WERI-Rb-1 (cell line): ENCODE results near the gene RORC.
"Not testable (repeated sequence)": the region's sequence is repeated elsewhere in the genome, so short reads cannot be mapped to it uniquely, and the experiment has no call there.

Source experiments
- DNase-seq: peaks from one replicate; pipeline ENCODE4 v3.0.0-alpha.2; 2020
- H3K27ac ChIP-seq: fragments of 250-450 bp; sonication (Bioruptor Pico); 2 replicates; pipeline ENCODE4 v1.5.1; 2020; ENCODE audit warnings: mild to moderate bottlenecking, moderate library complexity
- H3K27me3 ChIP-seq: fragments of 250-450 bp; sonication (Bioruptor Pico); 2 replicates; pipeline ENCODE4 v1.5.1; 2021; ENCODE audit warnings: mild to moderate bottlenecking, low read depth, moderate library complexity; ENCODE audit not compliant: insufficient read depth, severe bottlenecking
- H3K36me3 ChIP-seq: fragments of 250-450 bp; sonication (Bioruptor Pico); 2 replicates; pipeline ENCODE4 v1.5.1; 2020; ENCODE audit warnings: mild to moderate bottlenecking, moderate library complexity
- H3K4me3 ChIP-seq: 2 replicates; pipeline ENCODE4 v1.5.1; 2011; ENCODE audit warnings: low read depth, mild to moderate bottlenecking, control low read depth, low read length
- H3K9me3 ChIP-seq: fragments of 250-450 bp; sonication (Bioruptor Pico); 2 replicates; pipeline ENCODE4 v1.5.1; 2021; ENCODE audit warnings: mild to moderate bottlenecking, moderate library complexity; ENCODE audit not compliant: severe bottlenecking
- TF ChIP-seq, protein P1 (sequence below): IDR thresholded peaks from 2 replicates; pipeline ENCODE4 v1.5.1; 2011; ENCODE audit warnings: low read depth, mild to moderate bottlenecking, control low read depth, inconsistent platforms, low read length

The RORC gene

DNA sequence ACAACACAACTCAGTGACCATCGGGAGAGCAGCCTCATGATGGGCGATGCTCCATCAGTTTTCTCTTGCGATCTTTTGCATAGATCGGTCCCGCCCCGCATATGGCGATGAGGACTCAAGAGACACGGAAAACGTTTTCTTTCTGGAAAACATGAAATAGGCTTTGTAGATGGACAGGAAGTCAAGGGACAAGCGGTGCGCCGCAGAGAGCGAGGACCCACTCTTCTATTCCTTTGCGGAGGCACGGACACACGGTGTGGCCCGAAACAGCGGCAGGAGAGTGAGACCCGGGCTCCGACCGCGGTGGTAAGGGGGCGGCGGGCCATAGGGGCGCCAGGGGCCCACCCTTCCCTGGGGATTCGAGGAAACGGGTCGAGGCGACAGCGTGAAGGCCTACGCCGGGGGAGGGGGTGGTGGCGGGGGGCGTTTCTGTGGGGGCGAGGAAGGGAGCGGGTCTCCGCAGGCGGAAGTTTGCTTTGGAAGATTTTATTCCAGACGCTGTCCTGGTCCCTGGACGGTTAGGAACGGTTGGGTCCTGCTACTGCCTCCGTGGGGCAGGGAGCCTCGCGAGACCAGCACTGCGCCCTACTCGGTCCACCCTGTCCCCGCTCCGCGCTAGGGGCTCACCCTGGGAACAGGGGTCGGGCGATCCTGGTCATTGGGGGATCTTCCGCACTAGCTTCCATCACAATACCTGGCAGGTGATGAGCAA lies 40.5 kb downstream of the RORC start:
- Histone ChIP-seq H3K27ac (peak overlapping the region; percentile 54), H3K36me3 (peaks cover 4% of the 10 kb centered on the region), H3K9me3 (no peaks in the 10 kb centered on the region), H3K27me3 (no peaks in the 10 kb centered on the region), H3K4me3 (peak overlapping the region; percentile 65)
- TF ChIP-seq, protein P1, sequence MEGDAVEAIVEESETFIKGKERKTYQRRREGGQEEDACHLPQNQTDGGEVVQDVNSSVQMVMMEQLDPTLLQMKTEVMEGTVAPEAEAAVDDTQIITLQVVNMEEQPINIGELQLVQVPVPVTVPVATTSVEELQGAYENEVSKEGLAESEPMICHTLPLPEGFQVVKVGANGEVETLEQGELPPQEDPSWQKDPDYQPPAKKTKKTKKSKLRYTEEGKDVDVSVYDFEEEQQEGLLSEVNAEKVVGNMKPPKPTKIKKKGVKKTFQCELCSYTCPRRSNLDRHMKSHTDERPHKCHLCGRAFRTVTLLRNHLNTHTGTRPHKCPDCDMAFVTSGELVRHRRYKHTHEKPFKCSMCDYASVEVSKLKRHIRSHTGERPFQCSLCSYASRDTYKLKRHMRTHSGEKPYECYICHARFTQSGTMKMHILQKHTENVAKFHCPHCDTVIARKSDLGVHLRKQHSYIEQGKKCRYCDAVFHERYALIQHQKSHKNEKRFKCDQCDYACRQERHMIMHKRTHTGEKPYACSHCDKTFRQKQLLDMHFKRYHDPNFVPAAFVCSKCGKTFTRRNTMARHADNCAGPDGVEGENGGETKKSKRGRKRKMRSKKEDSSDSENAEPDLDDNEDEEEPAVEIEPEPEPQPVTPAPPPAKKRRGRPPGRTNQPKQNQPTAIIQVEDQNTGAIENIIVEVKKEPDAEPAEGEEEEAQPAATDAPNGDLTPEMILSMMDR = no peak
- peak; percentile 71 for DNase-seq

DNA sequence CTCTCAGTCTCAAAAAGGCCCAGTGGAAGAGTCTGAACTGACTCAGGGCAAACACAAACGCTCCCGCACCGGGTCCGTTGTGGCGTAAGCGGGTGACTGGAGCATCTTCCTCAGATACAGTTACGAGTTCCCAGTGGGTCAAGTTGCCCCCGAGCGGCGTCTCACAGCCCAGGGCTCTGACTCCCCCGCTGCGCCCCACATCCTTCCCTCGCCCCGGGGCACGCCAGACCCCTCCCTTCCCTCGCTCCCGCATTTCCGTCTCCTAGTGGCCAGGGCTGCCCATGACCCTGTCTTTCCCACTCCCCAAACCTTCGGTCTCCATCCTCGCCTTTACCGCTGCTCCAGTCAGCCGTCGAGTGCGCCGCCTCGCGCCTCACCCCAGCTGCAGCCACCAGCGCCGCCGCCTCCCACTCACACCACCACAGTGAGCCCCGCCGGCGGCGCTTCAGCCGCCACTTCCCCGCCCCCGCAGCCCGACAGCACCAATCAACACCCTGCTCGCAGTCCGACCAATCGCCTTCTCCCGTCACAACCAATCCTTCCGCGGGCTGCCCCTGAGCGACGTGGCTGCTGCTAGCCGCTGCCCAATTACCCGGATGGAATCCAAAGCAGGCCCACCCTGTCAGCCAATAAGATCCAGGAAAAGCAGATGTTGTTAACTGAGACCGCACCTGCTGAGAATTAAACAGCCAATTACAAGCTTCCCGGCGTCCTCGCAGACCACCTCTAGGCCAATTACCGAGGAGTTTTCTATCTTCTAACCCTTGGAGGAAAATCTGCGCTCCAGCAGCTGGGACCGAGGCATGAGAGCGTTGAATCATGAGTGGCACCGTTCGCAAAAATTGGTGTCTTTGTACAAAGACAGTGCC lies 41.3 kb downstream of the RORC start, which contains the start of gene TDRKH:
TDRKH (minus strand) TSS at position 430 of the 869 bp plus-strand sequence. CDS start 7,478 bp downstream, outside the sequence.
- H3K36me3 ChIP-seq = peaks cover 4% of the 10 kb centered on the region
- no peaks in the 10 kb centered on the region for H3K9me3 ChIP-seq
- TF ChIP-seq, protein P1 = peak; percentile 69
- no peaks in the 10 kb centered on the region for H3K27me3 ChIP-seq
- peak within 1 kb of the TSS; percentile 54 for H3K27ac ChIP-seq
- DNase-seq = peak; percentile 100
- peak within 1 kb of the TSS; percentile 65 for H3K4me3 ChIP-seq

DNA sequence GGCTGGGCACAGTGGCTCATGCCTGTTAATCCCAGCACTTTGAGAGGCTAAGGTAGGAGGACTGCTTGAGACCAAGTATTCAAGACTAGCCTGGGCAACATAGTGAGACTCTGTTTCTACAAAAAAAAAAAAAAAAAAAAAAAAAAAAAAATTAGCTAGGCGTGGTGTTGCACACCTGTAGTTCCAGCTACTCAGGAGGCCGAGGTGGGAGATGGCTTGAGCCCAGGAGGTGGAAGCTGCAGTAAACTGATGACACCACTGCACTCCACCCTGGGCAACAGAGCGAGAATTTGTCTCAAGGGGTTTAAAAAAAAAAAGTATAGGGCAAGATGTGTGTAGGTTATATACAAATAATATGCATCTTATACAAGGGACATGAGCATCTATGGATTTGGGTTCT lies 43.9 kb downstream of the RORC start:
- no peak for DNase-seq
- Histone ChIP-seq H3K27me3 (no peaks in the 10 kb centered on the region), H3K27ac (no peak overlapping the region)

DNA sequence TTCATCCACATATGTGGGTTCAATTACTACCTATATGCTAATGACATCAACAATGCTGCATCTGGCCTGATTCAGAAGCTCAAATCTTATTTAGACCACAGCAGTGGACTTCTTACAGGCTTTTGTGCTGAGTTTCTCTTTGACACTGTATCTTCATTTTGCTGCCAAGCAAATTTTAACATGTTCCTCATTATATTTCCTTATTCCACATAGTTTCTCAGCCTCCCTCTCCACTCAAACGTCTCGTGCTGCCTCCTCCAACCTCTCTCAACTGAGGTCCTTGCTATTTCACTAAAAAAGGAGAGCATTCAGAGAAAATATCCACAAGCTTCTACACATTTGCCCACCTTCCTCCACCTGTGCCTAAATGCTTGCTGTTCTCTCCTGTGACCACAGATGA lies 47.8 kb downstream of the RORC start:
- Histone ChIP-seq H3K27ac (no peak overlapping the region), H3K36me3 (peaks cover 32% of the 10 kb centered on the region), H3K4me3 (no peak overlapping the region), H3K9me3 (no peaks in the 10 kb centered on the region), H3K27me3 (no peaks in the 10 kb centered on the region)
- no peak for DNase-seq
- TF ChIP-seq, protein P1 = no peak

More for the DNA sequence above, 43.9 kb downstream of the RORC start:
- H3K36me3 ChIP-seq = no peaks in the 10 kb centered on the region; the same call in 1 of the 2 replicates
- TF ChIP-seq, protein P1 = no peak
- no peaks in the 10 kb centered on the region for H3K9me3 ChIP-seq
- no peak overlapping the region for H3K4me3 ChIP-seq

DNA sequence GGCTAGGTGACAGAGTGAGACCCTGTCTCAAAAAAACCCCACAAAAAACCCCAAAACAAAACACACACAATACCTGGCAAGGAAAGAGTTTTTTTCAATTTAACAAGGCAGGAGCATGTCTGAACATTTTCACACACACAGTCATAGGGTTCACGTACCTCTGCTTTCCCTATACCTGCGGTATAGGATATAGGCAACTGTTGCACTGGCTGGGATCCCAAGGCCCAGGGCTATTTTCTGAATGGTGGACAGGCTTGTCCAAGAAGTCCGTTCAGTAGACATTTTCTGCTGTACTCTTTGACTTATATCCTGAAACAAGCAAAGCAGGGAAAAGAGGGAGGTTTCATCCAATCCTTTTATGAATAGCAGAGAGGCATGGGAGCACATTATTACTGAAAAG lies 48.9 kb downstream of the RORC start:
- no peak overlapping the region for H3K27ac ChIP-seq
- TF ChIP-seq, protein P1 = no peak
- no peaks in the 10 kb centered on the region for H3K9me3 ChIP-seq
- H3K4me3 ChIP-seq = no peak overlapping the region
- no peak for DNase-seq
- no peaks in the 10 kb centered on the region for H3K27me3 ChIP-seq
- H3K36me3 ChIP-seq = peaks cover 42% of the 10 kb centered on the region

DNA sequence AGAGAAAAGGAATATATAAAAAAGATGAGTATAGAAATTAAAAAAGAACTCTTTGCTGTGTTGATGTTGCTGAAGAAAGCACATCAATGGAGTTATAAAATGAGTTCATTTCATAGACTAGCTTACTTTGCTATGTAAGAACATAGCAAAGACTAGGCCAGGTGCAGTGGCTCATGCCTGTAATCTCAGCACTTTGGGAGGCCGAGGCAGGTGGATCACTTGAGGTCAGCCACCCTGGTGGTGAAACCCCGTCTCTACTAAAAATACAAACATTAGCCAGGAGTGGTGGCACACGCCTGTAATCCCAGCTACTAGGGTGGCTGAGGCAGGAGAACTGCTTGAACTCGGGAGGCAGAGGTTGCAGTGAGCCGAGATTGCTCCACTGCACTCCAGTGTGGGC lies 49.6 kb downstream of the RORC start:
- H3K9me3 ChIP-seq, H3K4me3 ChIP-seq, H3K27me3 ChIP-seq, H3K27ac ChIP-seq, DNase-seq: not testable (repeated sequence)
- H3K36me3 ChIP-seq = peaks cover 46% of the 10 kb centered on the region

DNA sequence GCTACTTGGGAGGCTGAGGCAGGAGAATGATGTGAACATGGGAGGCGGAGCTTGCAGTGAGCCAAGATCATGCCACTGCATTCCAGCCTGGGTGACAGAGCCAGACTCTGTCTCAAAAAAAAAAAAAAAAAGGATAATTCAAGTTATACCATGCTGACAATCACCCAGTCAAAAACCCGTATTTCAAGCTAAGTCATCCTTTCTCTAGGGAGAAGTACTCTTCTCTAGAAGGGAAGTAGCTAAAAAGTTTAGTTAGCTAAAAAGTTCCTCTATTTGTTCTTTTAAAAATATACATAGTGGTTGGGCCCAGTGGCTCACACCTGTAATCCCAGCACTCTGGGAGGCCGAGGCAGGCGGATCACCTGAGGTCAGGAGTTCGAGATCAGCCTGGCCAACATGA lies 50.9 kb downstream of the RORC start:
- not testable (repeated sequence) for H3K27ac ChIP-seq, DNase-seq, H3K4me3 ChIP-seq, H3K9me3 ChIP-seq, H3K27me3 ChIP-seq
- H3K36me3 ChIP-seq = peaks cover 59% of the 10 kb centered on the region
